ENCODE measurements around the gene GJA1. TPM values are rescaled to one million over a fixed set of nuclear protein-coding genes. Genes with fewer than 3 reads are reported as not detected.

GJA1 gene
- total and polyA plus RNA-seq, 2 of the 13 experiments (the other 11 are each of a cell fraction or from before 2014, with no cell fraction given) = not detected

GRCh38 chr6:121460170-121460569, 24.7 kb downstream of the GJA1 start:
- H2AFZ ChIP-seq (ENCODE audit: low read length) = no peak overlapping the region
- ATAC-seq = no peak
- H3K4me3 ChIP-seq (replicated peaks in 1 of 3; ENCODE audit: insufficient read depth in 1 of 3, low read depth in 2 of 3, low read length in 3 of 3) = no peak overlapping the region
- POLR2A ChIA-PET = no interaction called here
- H4K20me1 ChIP-seq (ENCODE audit: insufficient read depth, low read length) = no peaks in the 10 kb centered on the region
- CTCF ChIA-PET (ENCODE audit: low intra/inter-chr PET ratio, low total read pairs) = no interaction called here
- 4% methylated on average over 2 of the region's 2 CpGs for WGBS (ENCODE audit: low lambda C conversion rate)
- no peaks in the 10 kb centered on the region for H3K27me3 ChIP-seq (ENCODE audit: control insufficient read depth in 1 of 2, insufficient read depth in 2 of 2, low read length in 2 of 2)
- in situ Hi-C loops (cut with HindIII; ENCODE audit: extremely low pct_ligation_motif_present, low pct_unique_long_range_greater_than_20kb) (no loop called here), intact Hi-C loops (cut with micrococcal nuclease; ENCODE audit: unreplicated experiment) (no loop called here)
- no peak for FAIRE-seq
- H3K36me3 ChIP-seq (replicated peaks in 1 of 2; ENCODE audit: control insufficient read depth in 1 of 2, insufficient read depth in 2 of 2, low read length in 2 of 2) = no peaks in the 10 kb centered on the region
- no peak for TF ChIP-seq ZNF558 (CRISPR knock-in tag; IDR thresholded peaks at IDR 0.05; ENCODE audit: borderline replicate concordance)
- no peak for TF ChIP-seq PREB (CRISPR knock-in tag; IDR thresholded peaks at IDR 0.05)
- TF ChIP-seq KAT7 (CRISPR knock-in tag; IDR thresholded peaks at IDR 0.05; ENCODE audit: borderline replicate concordance) = no peak
- no peak for TF ChIP-seq TFDP1 (CRISPR knock-in tag; IDR thresholded peaks at IDR 0.05; ENCODE audit: borderline replicate concordance)
- TF ChIP-seq CHCHD3 (CRISPR knock-in tag; IDR thresholded peaks at IDR 0.05) = no peak
- no peak for TF ChIP-seq ZNF501 (CRISPR knock-in tag; IDR thresholded peaks at IDR 0.05)
- TF ChIP-seq ONECUT2 (CRISPR knock-in tag; IDR thresholded peaks at IDR 0.05) = no peak
- no peak for TF ChIP-seq FOXC1 (CRISPR knock-in tag; IDR thresholded peaks at IDR 0.05; ENCODE audit: borderline replicate concordance)
- TF ChIP-seq NCOR1 (IDR thresholded peaks at IDR 0.05; ENCODE audit: borderline replicate concordance, low read length) = no peak
- no peak for TF ChIP-seq KDM5A (IDR thresholded peaks at IDR 0.05; ENCODE audit: borderline replicate concordance, low read length)
- TF ChIP-seq ZNF264 (CRISPR knock-in tag; IDR thresholded peaks at IDR 0.05) = no peak
- no peak for TF ChIP-seq ZNF780A (CRISPR knock-in tag; IDR thresholded peaks at IDR 0.05)
- no peak for TF ChIP-seq REXO4 (CRISPR knock-in tag; IDR thresholded peaks at IDR 0.05; ENCODE audit: borderline replicate concordance)
- no peak for TF ChIP-seq BATF2 (CRISPR knock-in tag; IDR thresholded peaks at IDR 0.05)
- TF ChIP-seq SMARCC2 (IDR thresholded peaks at IDR 0.05) = no peak
- no peak overlapping the region for H3K27ac ChIP-seq (ENCODE audit: extremely low read length, insufficient read depth, low read length)
- H3K4me2 ChIP-seq (ENCODE audit: low read depth, low read length) = no peak overlapping the region
- no peaks in the 10 kb centered on the region for H3K4me1 ChIP-seq (ENCODE audit: insufficient read depth, low read length)
- H3K9ac ChIP-seq (ENCODE audit: insufficient read depth, low read depth, low read length) = no peak overlapping the region
- no TSS peak for BruUV-seq (replicated peaks)
- no peaks in the 10 kb centered on the region for H3K9me3 ChIP-seq (ENCODE audit: low read length)
- DNase-seq (ENCODE audit: low spot score) = no peak
- no peaks in the 10 kb centered on the region for H3K79me2 ChIP-seq (ENCODE audit: insufficient read depth, low read length)
